ENCODE measurements around the gene TMEM128.

DNA sequence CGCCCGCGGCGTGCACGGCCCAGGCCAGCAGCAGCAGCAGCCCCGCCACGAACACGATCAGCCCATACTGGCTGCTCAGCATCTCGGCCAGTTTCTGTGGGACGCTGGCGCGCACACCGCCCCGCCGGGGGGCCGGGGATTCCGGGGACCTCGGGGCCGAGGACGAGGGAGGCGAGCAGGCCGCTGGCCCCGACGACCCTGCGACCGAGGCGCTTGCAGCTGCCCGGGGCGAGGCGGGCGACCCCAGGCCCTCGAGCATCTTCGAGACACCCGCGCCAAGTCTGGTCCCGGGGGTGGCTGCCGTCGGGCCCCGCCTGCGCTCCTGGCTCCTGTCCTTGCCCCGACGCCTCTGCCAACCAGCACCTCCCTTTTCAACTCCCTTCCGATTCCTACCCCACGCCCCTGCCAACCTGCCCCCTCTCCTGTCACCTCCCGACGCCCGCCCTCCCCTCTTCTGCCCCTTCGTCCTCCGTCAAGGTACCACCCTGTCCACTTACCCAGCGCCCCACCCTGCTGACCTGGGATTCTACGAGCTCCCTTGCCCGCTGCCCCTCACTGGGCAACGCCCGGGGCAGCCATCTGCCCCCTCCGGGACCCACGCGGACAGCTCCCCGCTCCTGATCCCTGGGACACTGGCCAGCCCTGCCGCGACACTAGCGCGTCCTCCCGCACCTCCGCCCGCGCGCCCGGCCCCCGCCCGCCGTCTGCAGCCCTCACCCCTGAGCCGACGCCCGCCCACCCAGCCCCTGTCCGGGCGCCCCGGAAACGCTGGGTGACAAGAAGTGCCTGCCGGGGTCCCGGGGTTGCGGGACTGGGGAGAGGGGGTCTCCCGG is 21.2 kb downstream of the TMEM128 start, which contains the start of gene OTOP1:
- TF ChIP-seq POLR2A (IDR thresholded peaks at IDR 0.05; ENCODE audit: low read depth, low read length) (no peak), TAF1 (IDR thresholded peaks at IDR 0.05; ENCODE audit: borderline replicate concordance, low read depth, low read length) (no peak), POLR2AphosphoS5 (IDR thresholded peaks at IDR 0.05; ENCODE audit: low read depth, low read length) (no peak)

All from GM12892 (cell line).